Stomach (tissue), 9 donors: Measurements from ENCODE around the gene TTC28. TPM values are rescaled to one million over a fixed set of nuclear protein-coding genes. Genes with fewer than 3 reads are reported as not detected.
"Not testable (repeated sequence)": the region's sequence is repeated elsewhere in the genome, so short reads cannot be mapped to it uniquely, and the experiment has no call there.

Experiments used
- DNase-seq, 2 donors: peaks; one replicate each; pipeline versions ENCODE4 v3.0.0 to v3.0.0-alpha.2; 2013 to 2019
- H3K27ac ChIP-seq, 5 donors: fragments of 200-600 bp in 4 of 5; sonication (generic) in 4 of 5; one replicate each; pipeline ENCODE4 v1.5.1; 2013 to 2019; ENCODE audit warnings: mild to moderate bottlenecking in 1 of 5, moderate library complexity in 1 of 5
- H3K27me3 ChIP-seq, 3 donors: fragments of 200-600 bp; sonication (generic); one replicate each; pipeline ENCODE4 v1.5.1; 2017 to 2019; ENCODE audit warnings: mixed run types in 1 of 3
- H3K36me3 ChIP-seq, 4 donors: fragments of 200-600 bp; sonication (generic); 1 replicate in 3 of 4; 2 replicates in 1 of 4; pipeline ENCODE4 v1.5.1; 2016 to 2019
- H3K4me1 ChIP-seq, 4 donors: fragments of 200-600 bp; sonication (generic); one replicate each; pipeline ENCODE4 v1.5.1; 2016 to 2019
- H3K4me3 ChIP-seq, 4 donors: fragments of 200-600 bp; sonication (generic) in 3 of 4; one replicate each; pipeline ENCODE4 v1.5.1; 2016 to 2019; ENCODE audit warnings: mild to moderate bottlenecking in 1 of 4
- H3K9me3 ChIP-seq, 4 donors: fragments of 200-600 bp; sonication (generic); one replicate each; pipeline ENCODE4 v1.5.1; 2016 to 2019
- CTCF ChIP-seq, 7 experiments: fragments of 450-650 bp in 4 of 7; fragments of 200-600 bp in 3 of 7; sonication (generic) in 3 of 7; IDR thresholded peaks; one replicate each; pipeline ENCODE4 v1.5.1; 2016 to 2019; ENCODE audit warnings: antibody characterized with exemption in 7 of 7, control low read depth in 2 of 7, mild to moderate bottlenecking in 1 of 7
- EP300 ChIP-seq: sonication (generic); formaldehyde crosslinking; IDR thresholded peaks from one replicate; pipeline ENCODE4 v1.6.1; 2017; ENCODE audit warnings: antibody characterized with exemption
- POLR2A ChIP-seq, 4 donors: fragments of 450-650 bp; IDR thresholded peaks; one replicate each; pipeline ENCODE4 v1.6.1; 2016; ENCODE audit warnings: antibody characterized with exemption in 4 of 4, control low read depth in 2 of 4, mild to moderate bottlenecking in 1 of 4, moderate library complexity in 1 of 4
- POLR2AphosphoS5 ChIP-seq, 3 donors: sonication (generic); formaldehyde crosslinking; IDR thresholded peaks; one replicate each; pipeline ENCODE4 v1.6.1; 2016; ENCODE audit warnings: antibody characterized with exemption in 3 of 3
- WGBS, 5 donors: extraction: QIAGEN DNeasy Blood & Tissue Kit in 3 of 5; methylation state at CpG; one replicate each; pipeline versions ENCODE4 v1.1.5 to v1.1.7; 2013 to 2018; 5-methylcytosine and 5-hydroxymethylcytosine counted together
- intact Hi-C: fragments of 100-400 bp; cut with DNase I; formaldehyde crosslinking; loops from one replicate; pipeline ENCODE4 v1.15.1; 2023; ENCODE audit warnings: low total_unique reads
- polyA plus RNA-seq, 3 donors: library from polyadenylated mRNA; stranded (reverse); fragments of 200-250 nt; gene quantifications; one replicate each; pipeline ENCODE4 v1.2.3, GENCODE V29; 2013
- total RNA-seq, 5 donors: library from RNA; depleted of rRNA; stranded (reverse); fragments of >200 nt; gene quantifications; one replicate each; pipeline versions ENCODE4 v1.1.0 to v1.2.3, GENCODE V29; 2014 to 2016
- donor health status: healthy with polysubstance abuse.
- donor health status: Bipolar disorder and iron deficiency.
- donor health status: healthy.

Gene TTC28
- total and polyA plus RNA-seq, 8 donors: 1.7 to 53.4 (median 24.6) TPM

- Histone ChIP-seq H3K27me3 (no peaks in the 10 kb centered on the region), H3K27ac (no peak overlapping the region), H3K4me3 (no peak overlapping the region), H3K9me3 (no peaks in the 10 kb centered on the region), H3K36me3 (no peaks in the 10 kb centered on the region), H3K4me1 (peaks cover 0 to 7% (median 3%) of the 10 kb centered on the region in 4 donors)
- WGBS, 5 donors: 41 to 67% (median 50%) methylated on average over 1 of the region's 1 CpG
- intact Hi-C loops: no loop called here
- DNase-seq: peak in 1 of 2 donors; percentile 47
- TF ChIP-seq POLR2A (IDR thresholded peaks at IDR 0.05) (no peak), EP300 (no peak), POLR2AphosphoS5 (IDR thresholded peaks at IDR 0.05) (no peak), CTCF (IDR thresholded peaks at IDR 0.05) (no peak)
Observed at GRCh38 chr22:28464127-28464526, 215.5 kb downstream of the TTC28 start.

GRCh38 chr22:28463408-28463807 lies 216.2 kb downstream of the TTC28 start:
- intact Hi-C loops, H3K27me3 ChIP-seq, H3K36me3 ChIP-seq, H3K4me1 ChIP-seq, H3K27ac ChIP-seq, DNase-seq, H3K4me3 ChIP-seq, H3K9me3 ChIP-seq: not testable (repeated sequence)
- WGBS, 5 donors: 87 to 92% (median 89%) methylated on average over 1 of the region's 1 CpG

GRCh38 chr22:28462901-28463300 lies 216.7 kb downstream of the TTC28 start:
- intact Hi-C loops: no loop called here
- 92 to 97% (median 96%) methylated on average over 2 of the region's 2 CpGs for WGBS, 5 donors
- peaks cover 0 to 7% (median 3%) of the 10 kb centered on the region in 4 donors for H3K4me1 ChIP-seq
- no peak for TF ChIP-seq CTCF (IDR thresholded peaks at IDR 0.05)
- no peak for TF ChIP-seq POLR2AphosphoS5 (IDR thresholded peaks at IDR 0.05)
- no peak for TF ChIP-seq EP300
- TF ChIP-seq POLR2A (IDR thresholded peaks at IDR 0.05): no peak
- H3K4me3 ChIP-seq: no peak overlapping the region
- H3K27ac ChIP-seq: no peak overlapping the region
- no peaks in the 10 kb centered on the region for H3K9me3 ChIP-seq
- H3K27me3 ChIP-seq: no peaks in the 10 kb centered on the region
- DNase-seq: no peak
- no peaks in the 10 kb centered on the region for H3K36me3 ChIP-seq

GRCh38 chr22:28462041-28462440 lies 217.6 kb downstream of the TTC28 start:
- H3K36me3 ChIP-seq: no peaks in the 10 kb centered on the region
- H3K27ac ChIP-seq: no peak overlapping the region
- intact Hi-C loops: no loop called here
- 90 to 96% (median 93%) methylated on average over 1 of the region's 1 CpG for WGBS, 5 donors
- H3K27me3 ChIP-seq: no peaks in the 10 kb centered on the region
- TF ChIP-seq CTCF (IDR thresholded peaks at IDR 0.05) (no peak), EP300 (no peak), POLR2A (IDR thresholded peaks at IDR 0.05) (no peak), POLR2AphosphoS5 (IDR thresholded peaks at IDR 0.05) (no peak)
- H3K4me1 ChIP-seq: peaks cover 0 to 7% (median 3%) of the 10 kb centered on the region in 4 donors
- H3K4me3 ChIP-seq: no peak overlapping the region
- H3K9me3 ChIP-seq: no peaks in the 10 kb centered on the region
- DNase-seq: no peak

- no peak overlapping the region for H3K4me3 ChIP-seq
- H3K27me3 ChIP-seq: no peaks in the 10 kb centered on the region
- intact Hi-C loops: no loop called here
- no peaks in the 10 kb centered on the region for H3K36me3 ChIP-seq
- TF ChIP-seq POLR2A (IDR thresholded peaks at IDR 0.05) (no peak), POLR2AphosphoS5 (IDR thresholded peaks at IDR 0.05) (no peak), CTCF (IDR thresholded peaks at IDR 0.05) (no peak), EP300 (no peak)
- H3K27ac ChIP-seq: no peak overlapping the region
- DNase-seq: no peak
- 49 to 68% (median 59%) methylated on average over 1 of the region's 1 CpG for WGBS, 5 donors
- H3K9me3 ChIP-seq: no peaks in the 10 kb centered on the region
- no peaks in the 10 kb centered on the region for H3K4me1 ChIP-seq
Observed at GRCh38 chr22:28454431-28455064, 225.1 kb downstream of the TTC28 start.
